AG04450 (cell line): ENCODE data around the gene SBNO1. TPM values are rescaled to one million over a fixed set of nuclear protein-coding genes. Genes with fewer than 3 reads are reported as not detected.
"Not testable (repeated sequence)": the region's sequence is repeated elsewhere in the genome, so short reads cannot be mapped to it uniquely, and the experiment has no call there.

Source experiments
- CTCF ChIA-PET: fragments of 300-600, 350-600 bp; formaldehyde crosslinking; extraction: SDS; loops from one replicate; lab custom pipeline; 2022; ENCODE audit warnings: antibody characterized with exemption, inconsistent platforms; lab: Charles Lee
- POLR2A ChIA-PET: fragments of 350-600 bp; formaldehyde crosslinking; extraction: SDS; loops from one replicate; lab custom pipeline; 2021; ENCODE audit warnings: antibody characterized with exemption, inconsistent platforms; lab: Yijun Ruan, JAX
- DNase-seq: peaks from one replicate; pipeline ENCODE4 v3.0.0-alpha.2; 2011; ENCODE audit warnings: low read depth, low spot score
- H3K27ac ChIP-seq: one replicate; pipeline ENCODE4 v1.5.1; 2012; ENCODE audit warnings: low read depth, low read length, control low read depth
- H3K27me3 ChIP-seq: one replicate; pipeline ENCODE4 v1.6.0; 2012; ENCODE audit warnings: low read length; ENCODE audit not compliant: control insufficient read depth, insufficient read depth
- H3K4me3 ChIP-seq: 2 replicates; pipeline ENCODE4 v1.5.1; 2011; ENCODE audit warnings: mild to moderate bottlenecking, low read depth, low read length, control low read depth
- H3K9me3 ChIP-seq: 2 replicates; pipeline ENCODE4 v1.5.1; 2012; ENCODE audit warnings: low read length; ENCODE audit not compliant: control insufficient read depth, insufficient read depth
- polyA plus RNA-seq: library from polyadenylated mRNA; depleted of rRNA; stranded (reverse); fragments of >200 nt; gene quantifications from 2 replicates; pipeline ENCODE4 v1.2.3, GENCODE V29; 2011
- TF ChIP-seq, protein P1 (sequence below): IDR thresholded peaks from 2 replicates; pipeline ENCODE4 v1.5.1; 2011; ENCODE audit warnings: low read depth, low read length, control low read depth, inconsistent platforms

SBNO1 gene
- polyA plus RNA-seq, 1 experiment = 16.0 TPM

DNA sequence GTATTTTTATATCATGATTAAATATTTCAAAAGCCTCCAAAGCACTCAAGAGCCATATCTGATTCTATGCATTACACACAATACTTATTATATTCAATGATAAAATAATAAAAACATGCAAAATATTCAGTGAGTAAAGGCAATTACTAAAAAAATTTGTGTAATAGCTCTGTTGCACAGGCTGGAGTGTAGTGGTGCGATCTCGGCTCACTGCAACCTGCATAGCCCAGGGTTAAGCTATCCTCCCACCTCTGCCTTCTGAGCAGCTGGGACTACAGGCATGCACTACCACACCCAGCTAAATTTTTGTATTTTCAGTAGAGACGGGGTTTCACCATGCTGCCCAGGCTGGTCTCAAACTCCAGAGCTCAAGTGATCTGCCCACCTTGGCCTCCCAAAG is 45.4 kb downstream of the SBNO1 start:
- Histone ChIP-seq H3K27ac (no peak overlapping the region), H3K4me3 (no peak overlapping the region), H3K9me3 (no peaks in the 10 kb centered on the region), H3K27me3 (no peaks in the 10 kb centered on the region)
- ChIA-PET CTCF (no interaction called here), POLR2A (no interaction called here)
- no peak for DNase-seq
- TF ChIP-seq, protein P1, sequence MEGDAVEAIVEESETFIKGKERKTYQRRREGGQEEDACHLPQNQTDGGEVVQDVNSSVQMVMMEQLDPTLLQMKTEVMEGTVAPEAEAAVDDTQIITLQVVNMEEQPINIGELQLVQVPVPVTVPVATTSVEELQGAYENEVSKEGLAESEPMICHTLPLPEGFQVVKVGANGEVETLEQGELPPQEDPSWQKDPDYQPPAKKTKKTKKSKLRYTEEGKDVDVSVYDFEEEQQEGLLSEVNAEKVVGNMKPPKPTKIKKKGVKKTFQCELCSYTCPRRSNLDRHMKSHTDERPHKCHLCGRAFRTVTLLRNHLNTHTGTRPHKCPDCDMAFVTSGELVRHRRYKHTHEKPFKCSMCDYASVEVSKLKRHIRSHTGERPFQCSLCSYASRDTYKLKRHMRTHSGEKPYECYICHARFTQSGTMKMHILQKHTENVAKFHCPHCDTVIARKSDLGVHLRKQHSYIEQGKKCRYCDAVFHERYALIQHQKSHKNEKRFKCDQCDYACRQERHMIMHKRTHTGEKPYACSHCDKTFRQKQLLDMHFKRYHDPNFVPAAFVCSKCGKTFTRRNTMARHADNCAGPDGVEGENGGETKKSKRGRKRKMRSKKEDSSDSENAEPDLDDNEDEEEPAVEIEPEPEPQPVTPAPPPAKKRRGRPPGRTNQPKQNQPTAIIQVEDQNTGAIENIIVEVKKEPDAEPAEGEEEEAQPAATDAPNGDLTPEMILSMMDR = no peak

DNA sequence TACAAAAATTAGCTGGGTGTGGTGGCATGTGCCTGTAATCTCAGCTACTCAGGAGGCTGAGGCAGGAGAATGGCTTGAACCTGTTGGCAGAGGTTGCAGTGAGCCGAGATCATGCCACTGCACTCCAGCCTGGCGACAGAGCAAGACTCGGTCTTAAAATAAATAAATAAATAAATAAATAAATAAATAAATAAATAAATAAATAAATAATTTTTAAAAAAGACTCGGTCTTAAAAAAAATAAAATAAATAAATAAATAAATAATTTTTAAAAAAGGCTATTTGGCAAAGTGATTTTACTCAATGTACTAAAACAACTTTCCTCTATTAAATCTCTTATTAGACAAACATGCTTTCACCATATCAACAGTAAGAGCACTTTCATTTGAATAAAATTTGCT is 51.6 kb downstream of the SBNO1 start:
- POLR2A ChIA-PET = interaction anchor here (0.6 kb wide), 2 partner anchors 25 to 98 kb away, joined by 4 to 7 read pairs; no protein-coding TSS in a partner anchor
- H3K4me3 ChIP-seq, DNase-seq, H3K27me3 ChIP-seq, CTCF ChIA-PET, H3K9me3 ChIP-seq, H3K27ac ChIP-seq: not testable (repeated sequence)

DNA sequence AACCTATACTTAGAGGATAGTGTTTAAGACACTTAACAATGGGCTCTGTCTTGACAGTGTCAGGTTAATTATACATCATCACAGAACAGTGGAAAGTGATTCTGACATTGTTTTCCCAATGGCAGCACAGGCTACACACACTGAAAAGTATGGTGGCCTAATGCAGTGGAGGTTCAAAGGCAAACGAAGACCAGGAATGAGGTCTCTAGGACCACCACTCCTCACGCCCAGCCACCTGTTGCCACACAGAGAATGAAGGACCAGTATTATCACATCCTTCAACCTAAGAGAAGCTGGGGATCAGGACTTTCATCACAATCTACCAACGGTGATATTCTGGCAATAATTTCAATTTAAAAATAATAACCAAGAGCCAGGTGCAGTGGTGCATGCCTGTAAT is 58.4 kb downstream of the SBNO1 start:
- ChIA-PET POLR2A (no interaction called here), CTCF (interaction anchor here (0.5 kb wide), 1 partner anchor 54 kb away, joined by 3 read pairs; no protein-coding TSS in a partner anchor)
- Histone ChIP-seq H3K27ac (no peak overlapping the region), H3K4me3 (no peak overlapping the region), H3K27me3 (no peaks in the 10 kb centered on the region), H3K9me3 (no peaks in the 10 kb centered on the region)
- DNase-seq = no peak
- TF ChIP-seq, protein P1 = no peak

DNA sequence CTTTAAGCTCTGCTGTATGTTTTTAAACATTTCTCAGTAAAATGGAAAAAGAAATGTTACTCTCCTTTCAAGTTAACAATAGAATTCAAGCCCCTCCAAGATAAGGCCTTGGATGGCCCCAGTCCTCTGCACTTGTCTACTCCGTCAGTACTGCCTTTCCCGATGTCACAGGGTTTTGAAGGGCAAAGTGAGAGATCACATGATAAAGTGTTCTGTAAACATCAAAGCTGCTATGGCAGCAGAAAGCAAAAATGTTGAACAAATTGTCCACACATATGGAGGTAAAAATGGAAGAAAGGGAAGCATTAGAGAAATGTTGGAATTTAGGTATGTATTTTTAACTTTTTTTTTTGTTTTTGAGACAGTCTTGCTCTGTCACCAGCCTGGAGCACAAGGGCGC is 59.5 kb downstream of the SBNO1 start:
- no peak overlapping the region for H3K4me3 ChIP-seq
- no peak overlapping the region for H3K27ac ChIP-seq
- TF ChIP-seq, protein P1 = no peak
- H3K9me3 ChIP-seq = no peaks in the 10 kb centered on the region
- DNase-seq = no peak
- no peaks in the 10 kb centered on the region for H3K27me3 ChIP-seq
- ChIA-PET CTCF (no interaction called here), POLR2A (no interaction called here)

DNA sequence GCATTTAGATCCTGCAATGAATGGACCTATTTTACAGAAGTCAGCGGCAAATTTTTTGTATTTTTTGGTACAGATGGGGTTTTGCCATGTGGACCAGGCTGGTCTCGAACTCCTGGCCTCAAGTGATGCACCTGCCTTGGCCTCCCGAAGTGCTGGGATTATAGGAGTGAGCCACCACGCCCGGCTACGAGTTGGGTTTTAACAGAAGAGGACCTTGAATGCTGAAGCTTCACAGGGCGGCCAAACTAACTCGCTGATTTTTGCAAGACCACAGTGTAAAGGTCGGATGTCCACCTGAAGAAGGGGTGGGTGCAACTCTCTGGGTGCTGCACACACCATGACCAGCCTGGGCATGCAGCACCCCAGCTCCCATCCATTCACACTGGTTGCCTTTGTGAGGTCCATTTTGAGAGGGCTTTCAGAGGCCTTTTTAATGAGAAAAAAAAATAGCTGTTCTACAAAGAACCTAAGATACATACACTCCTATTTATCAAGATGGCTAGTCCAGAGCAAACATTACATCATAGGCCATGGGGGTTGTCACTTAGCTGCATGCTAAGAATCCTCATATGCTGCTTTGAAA is 71.4 kb downstream of the SBNO1 start:
- POLR2A ChIA-PET = no interaction called here
- CTCF ChIA-PET = no interaction called here
- DNase-seq = no peak
- Histone ChIP-seq H3K27me3 (no peaks in the 10 kb centered on the region), H3K9me3 (no peaks in the 10 kb centered on the region), H3K4me3 (no peak overlapping the region), H3K27ac (no peak overlapping the region)
- TF ChIP-seq, protein P1 = no peak

DNA sequence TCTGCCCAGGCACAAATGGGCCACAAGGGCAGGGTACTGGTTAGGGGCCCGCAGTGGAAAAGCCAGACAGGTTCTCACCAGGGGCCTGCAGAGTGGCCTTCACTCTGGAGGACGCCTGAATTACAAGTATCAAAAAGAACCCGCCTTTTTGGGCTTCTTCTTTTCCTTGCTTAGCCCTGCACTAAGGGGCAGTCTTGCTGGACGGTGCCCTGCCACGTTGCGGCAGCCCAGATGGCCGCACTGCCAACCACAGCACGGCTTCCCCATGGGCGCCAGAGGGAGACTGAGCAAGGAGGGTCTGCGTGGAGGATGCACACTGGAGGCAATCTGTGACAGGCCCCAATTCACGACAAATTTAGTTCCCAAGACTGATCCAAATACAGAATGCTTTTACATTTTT is 74.7 kb downstream of the SBNO1 start:
- no peaks in the 10 kb centered on the region for H3K27me3 ChIP-seq
- H3K27ac ChIP-seq = no peak overlapping the region
- ChIA-PET CTCF (no interaction called here), POLR2A (no interaction called here)
- TF ChIP-seq, protein P1 = no peak
- no peak for DNase-seq
- H3K9me3 ChIP-seq = no peaks in the 10 kb centered on the region
- H3K4me3 ChIP-seq = no peak overlapping the region
